ENCODE measurements around the gene SFTA2. TPM values are rescaled to one million over a fixed set of nuclear protein-coding genes. Genes with fewer than 3 reads are reported as not detected.

The SFTA2 gene
- total and polyA plus RNA-seq, 2 of the 8 experiments (the other 6 are each of a cell fraction or from before 2014, with no cell fraction given), result not detected

- TF ChIP-seq SIN3A (conservative IDR thresholded peaks at IDR 0.05 in 1 of 2, IDR thresholded peaks at IDR 0.05 in 1 of 2; ENCODE audit: low read depth in 1 of 2, low read length in 2 of 2) (no peak), KDM1A (IDR thresholded peaks at IDR 0.05; ENCODE audit: borderline replicate concordance, low read length) (no peak), SP4 (IDR thresholded peaks at IDR 0.05; ENCODE audit: low read length) (no peak), GABPA (IDR thresholded peaks at IDR 0.05; ENCODE audit: borderline replicate concordance, insufficient read depth, low read length) (no peak), ATF2 (IDR thresholded peaks at IDR 0.05; ENCODE audit: low read length) (no peak)
Measured at GRCh38 chr6:30890646-30891449, 41.1 kb downstream of the SFTA2 start (continued).
